CD4-positive, CD25-positive, alpha-beta regulatory T cell (primary cell): Measurements from ENCODE around the gene ABRAXAS1. TPM values are rescaled to one million over a fixed set of nuclear protein-coding genes. Genes with fewer than 3 reads are reported as not detected.
"Not testable (repeated sequence)": the region's sequence is repeated elsewhere in the genome, so short reads cannot be mapped to it uniquely, and the experiment has no call there.

ENCODE experiments used
- ATAC-seq, 2 donors: fragments of 150-1000 bp; cut with Tn5 transposase; one replicate each; pipeline ENCODE4 v1.10.0; 2021; ENCODE audit warnings: low read depth in 2 of 2, moderate number of reproducible peaks in 2 of 2, moderate library complexity in 1 of 2
- DNase-seq, 3 donors: peaks; one replicate each; pipeline versions ENCODE4 v3.0.0 to v3.0.0-alpha.2; 2012 to 2022; ENCODE audit warnings: mixed read lengths in 1 of 3
- H3K27ac ChIP-seq: one replicate; pipeline ENCODE4 v1.7.0; 2013; ENCODE audit warnings: mild to moderate bottlenecking, low read length; ENCODE audit not compliant: insufficient read depth, poor library complexity, severe bottlenecking
- H3K27me3 ChIP-seq: one replicate; pipeline ENCODE4 v1.7.0; 2013; ENCODE audit warnings: low read length; ENCODE audit not compliant: control insufficient read depth, insufficient read depth
- H3K36me3 ChIP-seq: one replicate; pipeline ENCODE4 v1.7.0; 2013; ENCODE audit warnings: mild to moderate bottlenecking, low read length, moderate library complexity; ENCODE audit not compliant: control insufficient read depth, insufficient read depth
- H3K4me1 ChIP-seq: 2 replicates; pipeline ENCODE4 v1.7.0; 2013; ENCODE audit warnings: mild to moderate bottlenecking, low read length; ENCODE audit not compliant: insufficient read depth, control insufficient read depth, poor library complexity, severe bottlenecking
- H3K4me3 ChIP-seq: one replicate; pipeline ENCODE4 v1.7.0; 2013; ENCODE audit warnings: low read depth, mild to moderate bottlenecking, low read length, moderate library complexity
- H3K9me3 ChIP-seq, 2 experiments: 1 replicate in 1 of 2; 2 replicates in 1 of 2; pipeline ENCODE4 v1.7.0; 2013; ENCODE audit warnings: low read length in 2 of 2, mild to moderate bottlenecking in 1 of 2, moderate library complexity in 1 of 2; ENCODE audit not compliant: control insufficient read depth in 2 of 2
- H3K27ac Mint-ChIP-seq, 3 donors: one replicate each; pipeline ENCODE4 v1.8.0; 2020 to 2022; ENCODE audit warnings: mild to moderate bottlenecking in 3 of 3, mixed read lengths in 3 of 3, moderate library complexity in 2 of 3
- H3K27me3 Mint-ChIP-seq: one replicate; pipeline ENCODE4 v1.8.0; 2022; ENCODE audit warnings: mild to moderate bottlenecking, mixed read lengths
- H3K36me3 Mint-ChIP-seq: one replicate; pipeline ENCODE4 v1.8.0; 2020; ENCODE audit warnings: mixed read lengths
- H3K4me1 Mint-ChIP-seq, 4 donors: one replicate each; pipeline ENCODE4 v1.8.0; 2020 to 2022; ENCODE audit warnings: mixed read lengths in 4 of 4, mild to moderate bottlenecking in 1 of 4
- H3K4me3 Mint-ChIP-seq, 4 donors: one replicate each; pipeline ENCODE4 v1.8.0; 2020 to 2022; ENCODE audit warnings: mild to moderate bottlenecking in 4 of 4, mixed read lengths in 4 of 4, moderate library complexity in 3 of 4
- H3K9me3 Mint-ChIP-seq, 7 donors: one replicate each; pipeline ENCODE4 v1.8.0; 2020 to 2022; ENCODE audit warnings: mixed read lengths in 7 of 7, mild to moderate bottlenecking in 3 of 7, moderate library complexity in 2 of 7
- polyA plus RNA-seq, 4 donors: library from polyadenylated mRNA; unstranded; fragments of 300-500 nt; fragmentation: Illumina TruSeq; gene quantifications; one replicate each; pipeline ENCODE4 v1.2.3, GENCODE V29; 2021
- total RNA-seq: library from RNA; stranded (reverse); gene quantifications from one replicate; pipeline ENCODE4 v1.2.3, GENCODE V29; 2022

The ABRAXAS1 gene
- total and polyA plus RNA-seq, 5 donors from 2014 or later: 10.0 to 18.7 (median 13.2) TPM

DNA sequence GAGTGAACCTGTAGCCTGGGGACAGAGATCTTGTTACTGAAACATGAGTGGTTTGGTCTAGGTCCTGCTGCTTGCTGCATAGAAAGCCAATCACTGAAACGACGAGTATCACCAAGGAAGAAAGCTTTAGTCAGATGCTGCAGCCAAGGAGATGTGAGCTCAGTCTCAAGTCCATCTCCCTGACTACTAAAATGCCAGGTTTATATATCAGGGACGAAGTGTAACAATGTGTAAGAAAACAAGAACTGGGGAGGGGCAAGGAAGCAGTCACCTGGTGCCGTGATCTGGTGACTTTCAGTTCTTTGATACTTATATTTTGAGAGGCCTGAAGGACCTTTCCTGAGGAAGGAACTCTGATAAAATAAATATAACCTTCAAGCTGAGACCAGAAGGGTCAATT is 19.6 kb upstream of the ABRAXAS1 start:
- Mint-ChIP-seq H3K4me3 (peak overlapping the region in 3 of 4 donors; percentile 39 to 79 (median 69)), H3K4me1 (peaks cover 0 to 24% (median 19%) of the 10 kb centered on the region in 4 donors), H3K27me3 (peaks cover 4% of the 10 kb centered on the region), H3K36me3 (no peaks in the 10 kb centered on the region), H3K27ac (peak overlapping the region in 2 of 3 donors; percentile 87 to 98), H3K9me3 (peaks cover 0 to 2% (median 0%) of the 10 kb centered on the region in 7 donors)
- DNase-seq: peak in 1 of 3 donors; percentile 10
- Histone ChIP-seq H3K36me3 (no peaks in the 10 kb centered on the region), H3K9me3 (no peaks in the 10 kb centered on the region), H3K27ac (peak overlapping the region; percentile 75), H3K27me3 (no peaks in the 10 kb centered on the region), H3K4me1 (peaks cover 16% of the 10 kb centered on the region), H3K4me3 (peak overlapping the region; percentile 66)
- peak; percentile 15 to 26 for ATAC-seq

GRCh38 chr4:83503974-83504373 is 19.1 kb upstream of the ABRAXAS1 start:
- Histone ChIP-seq H3K27ac (peak overlapping the region; percentile 75), H3K36me3 (no peaks in the 10 kb centered on the region), H3K4me1 (peaks cover 16% of the 10 kb centered on the region), H3K9me3 (no peaks in the 10 kb centered on the region), H3K27me3 (no peaks in the 10 kb centered on the region), H3K4me3 (peak overlapping the region; percentile 66)
- ATAC-seq (peak; percentile 81 to 88), DNase-seq (peak in 2 of 3 donors; percentile 70 to 72)
- H3K4me1 Mint-ChIP-seq: peaks cover 0 to 21% (median 18%) of the 10 kb centered on the region in 4 donors
- no peaks in the 10 kb centered on the region for H3K9me3 Mint-ChIP-seq
- H3K27me3 Mint-ChIP-seq: peaks cover 4% of the 10 kb centered on the region
- H3K36me3 Mint-ChIP-seq: no peaks in the 10 kb centered on the region
- peak overlapping the region in 3 of 4 donors; percentile 39 to 79 (median 69) for H3K4me3 Mint-ChIP-seq
- peak overlapping the region in 2 of 3 donors; percentile 87 to 98 for H3K27ac Mint-ChIP-seq

- H3K9me3 ChIP-seq, H3K27me3 ChIP-seq, H3K27ac Mint-ChIP-seq, H3K4me3 Mint-ChIP-seq, ATAC-seq, H3K9me3 Mint-ChIP-seq, H3K4me3 ChIP-seq, H3K27me3 Mint-ChIP-seq, H3K27ac ChIP-seq, DNase-seq, H3K36me3 ChIP-seq, H3K36me3 Mint-ChIP-seq: not testable (repeated sequence)
- H3K4me1 ChIP-seq: peaks cover 16% of the 10 kb centered on the region
- H3K4me1 Mint-ChIP-seq: peaks cover 0 to 21% (median 17%) of the 10 kb centered on the region in 4 donors
Measured at GRCh38 chr4:83501671-83502070, 16.8 kb upstream of the ABRAXAS1 start.

DNA sequence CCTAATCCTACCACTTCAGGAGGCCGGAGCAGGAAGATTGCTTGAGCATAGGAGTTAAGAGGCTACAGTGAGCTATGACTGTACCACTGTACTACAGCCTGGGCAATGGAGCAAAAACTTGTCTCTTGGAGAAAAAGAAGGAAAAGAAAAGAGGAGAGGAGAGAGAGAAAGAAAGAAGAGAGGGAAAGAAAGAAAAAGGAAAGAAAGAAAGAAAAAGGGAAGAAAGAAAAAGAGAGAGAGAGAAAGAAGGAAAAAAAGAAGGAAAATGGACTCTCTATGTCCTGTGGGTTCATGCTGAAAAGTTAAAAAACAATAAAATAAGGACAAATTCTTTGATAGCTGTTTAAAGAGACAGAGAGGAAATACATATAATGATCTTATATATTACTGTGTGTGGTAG is 13.3 kb upstream of the ABRAXAS1 start:
- no peaks in the 10 kb centered on the region for H3K36me3 Mint-ChIP-seq
- peaks cover under 1% of the 10 kb centered on the region for H3K4me1 ChIP-seq
- H3K36me3 ChIP-seq: no peaks in the 10 kb centered on the region
- no peak overlapping the region for H3K4me3 Mint-ChIP-seq
- peaks cover 18% of the 10 kb centered on the region for H3K27me3 Mint-ChIP-seq
- no peak overlapping the region for H3K4me3 ChIP-seq
- DNase-seq (no peak), ATAC-seq (no peak)
- H3K9me3 Mint-ChIP-seq: peaks cover 0 to 1% (median 0%) of the 10 kb centered on the region in 7 donors
- no peak overlapping the region for H3K27ac ChIP-seq
- H3K27me3 ChIP-seq: no peaks in the 10 kb centered on the region
- H3K4me1 Mint-ChIP-seq: no peaks in the 10 kb centered on the region
- H3K27ac Mint-ChIP-seq: peak overlapping the region in 1 of 3 donors; percentile 28
- H3K9me3 ChIP-seq: no peaks in the 10 kb centered on the region

DNA sequence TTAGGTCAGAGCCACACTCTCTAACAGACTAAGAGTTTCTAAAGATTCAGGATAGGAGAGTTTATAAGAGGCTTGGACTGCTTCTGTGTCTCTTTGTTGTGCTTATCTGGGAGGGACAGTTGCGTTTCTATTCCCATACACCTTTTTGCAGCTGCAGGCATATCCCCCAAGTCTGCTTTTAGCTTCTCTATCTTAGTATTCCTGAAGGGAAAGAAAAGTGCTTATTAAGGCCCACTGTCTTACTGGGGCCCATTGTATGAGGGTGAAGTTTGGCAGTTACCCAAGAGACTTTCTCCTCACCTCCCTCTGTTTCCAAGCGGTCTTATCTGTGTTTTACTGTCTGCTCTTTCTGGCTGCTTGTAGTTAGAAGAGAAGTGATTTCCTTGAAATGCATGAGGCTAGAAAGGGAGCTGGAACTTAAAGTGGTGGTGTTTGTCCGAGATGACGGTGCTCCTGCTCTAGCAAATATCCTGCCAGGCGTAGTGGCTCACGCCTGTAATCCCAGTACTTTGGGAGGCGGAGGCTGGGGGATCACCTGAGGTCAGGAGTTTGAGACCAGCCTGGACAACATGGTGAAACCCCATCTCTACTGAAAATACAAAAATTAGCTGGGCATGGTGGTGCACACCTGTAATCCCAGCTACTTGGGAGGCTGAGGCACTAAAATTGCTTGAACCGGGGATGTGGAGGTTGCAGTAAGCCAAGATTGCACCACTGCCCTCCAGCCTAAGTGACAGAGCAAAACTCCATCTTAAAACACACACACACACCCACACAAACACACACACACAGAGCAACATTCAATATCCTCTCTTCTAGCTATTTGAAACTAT is 11.4 kb upstream of the ABRAXAS1 start:
- H3K27ac ChIP-seq, H3K36me3 ChIP-seq, ATAC-seq, H3K36me3 Mint-ChIP-seq, H3K4me1 Mint-ChIP-seq, H3K27ac Mint-ChIP-seq, H3K4me3 Mint-ChIP-seq, H3K9me3 Mint-ChIP-seq, H3K4me1 ChIP-seq, DNase-seq, H3K9me3 ChIP-seq, H3K27me3 ChIP-seq, H3K4me3 ChIP-seq: not testable (repeated sequence)
- H3K27me3 Mint-ChIP-seq: peaks cover 19% of the 10 kb centered on the region

DNA sequence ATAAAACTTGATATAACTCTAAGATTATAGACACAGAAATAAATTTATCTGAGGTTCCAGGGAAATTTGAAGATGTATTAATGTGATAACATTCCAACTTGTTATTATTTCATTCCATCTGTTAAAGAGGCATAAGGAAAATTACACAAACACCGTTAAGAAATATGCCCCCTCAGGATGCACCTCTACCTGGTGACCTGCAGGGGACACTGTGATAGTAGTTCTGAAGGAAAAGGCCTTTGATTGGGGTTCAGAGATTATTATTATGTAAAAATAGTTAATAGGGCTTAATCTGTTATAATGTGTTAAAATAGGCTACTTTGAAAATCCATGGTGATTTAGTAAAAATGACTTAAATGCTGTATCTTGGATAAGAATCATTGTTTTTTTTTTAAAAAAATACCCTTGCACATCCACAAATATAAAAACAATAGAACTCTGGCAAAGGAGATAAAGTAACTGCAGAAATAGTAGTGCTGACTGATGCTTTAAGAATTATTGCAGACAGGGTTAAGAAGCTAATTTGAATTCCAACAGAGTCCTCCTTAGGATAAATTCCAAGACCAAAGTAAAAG is 6.1 kb upstream of the ABRAXAS1 start:
- Mint-ChIP-seq H3K4me3 (no peak overlapping the region), H3K4me1 (peaks cover 0 to 7% (median 2%) of the 10 kb centered on the region in 4 donors), H3K27ac (no peak overlapping the region), H3K9me3 (no peaks in the 10 kb centered on the region), H3K27me3 (peaks cover 13% of the 10 kb centered on the region), H3K36me3 (no peaks in the 10 kb centered on the region)
- ATAC-seq (peak; percentile 71 to 74), DNase-seq (peak; percentile 9 to 55 (median 53))
- Histone ChIP-seq H3K36me3 (no peaks in the 10 kb centered on the region), H3K9me3 (no peaks in the 10 kb centered on the region), H3K4me1 (no peaks in the 10 kb centered on the region), H3K4me3 (no peak overlapping the region), H3K27me3 (no peaks in the 10 kb centered on the region), H3K27ac (no peak overlapping the region)

- Mint-ChIP-seq H3K27ac (no peak overlapping the region), H3K36me3 (no peaks in the 10 kb centered on the region), H3K9me3 (no peaks in the 10 kb centered on the region), H3K27me3 (peaks cover 11% of the 10 kb centered on the region), H3K4me1 (peaks cover 0 to 11% (median 7%) of the 10 kb centered on the region in 4 donors), H3K4me3 (peak overlapping the region in 1 of 4 donors; percentile 29)
- H3K27me3 ChIP-seq: no peaks in the 10 kb centered on the region
- no peak for DNase-seq
- no peaks in the 10 kb centered on the region for H3K36me3 ChIP-seq
- H3K4me1 ChIP-seq: peaks cover 7% of the 10 kb centered on the region
- no peak overlapping the region for H3K27ac ChIP-seq
- H3K4me3 ChIP-seq: no peak overlapping the region
- no peaks in the 10 kb centered on the region for H3K9me3 ChIP-seq
- ATAC-seq: no peak
Measured at GRCh38 chr4:83489711-83490326, 4.9 kb upstream of the ABRAXAS1 start.
